Endothelial cell (in vitro differentiated cells): ENCODE measurements around the gene NRXN3. TPM values are rescaled to one million over a fixed set of nuclear protein-coding genes. Genes with fewer than 3 reads are reported as not detected.

Experiments used
- DNase-seq: peaks from one replicate; pipeline ENCODE4 v3.0.0; 2021; ENCODE audit warnings: low spot score
- H3K27ac Mint-ChIP-seq: one replicate; pipeline ENCODE4 v1.8.0; 2021; ENCODE audit warnings: mixed read lengths, inconsistent platforms; ENCODE audit not compliant: unreplicated experiment
- H3K27me3 Mint-ChIP-seq: one replicate; pipeline ENCODE4 v1.8.0; 2021; ENCODE audit warnings: mild to moderate bottlenecking, moderate library complexity, mixed read lengths, inconsistent platforms; ENCODE audit not compliant: unreplicated experiment
- H3K36me3 Mint-ChIP-seq: one replicate; pipeline ENCODE4 v1.8.0; 2021; ENCODE audit warnings: mild to moderate bottlenecking, low read depth, mixed read lengths, inconsistent platforms; ENCODE audit not compliant: unreplicated experiment
- H3K4me1 Mint-ChIP-seq: one replicate; pipeline ENCODE4 v1.8.0; 2021; ENCODE audit warnings: mild to moderate bottlenecking, mixed read lengths, inconsistent platforms; ENCODE audit not compliant: unreplicated experiment
- H3K4me3 Mint-ChIP-seq: one replicate; pipeline ENCODE4 v1.8.0; 2021; ENCODE audit warnings: mild to moderate bottlenecking, mixed read lengths, inconsistent platforms; ENCODE audit not compliant: unreplicated experiment
- H3K9me3 Mint-ChIP-seq: one replicate; pipeline ENCODE4 v1.8.0; 2021; ENCODE audit warnings: mixed read lengths, inconsistent platforms; ENCODE audit not compliant: unreplicated experiment
- total RNA-seq: library from RNA; stranded (reverse); fragmentation: NEBNext Ultra II Directional; extraction: Animal tissue kit (Norgen Biotek cat#: 25700); gene quantifications from one replicate; pipeline ENCODE4 v1.2.1, GENCODE V29; 2021; ENCODE audit not compliant: unreplicated experiment
- TF ChIP-seq, protein P1 (sequence below): fragments of 200-600 bp; sonication (generic); IDR thresholded peaks from one replicate; pipeline ENCODE4 v1.5.0; 2021; ENCODE audit warnings: antibody characterized with exemption; ENCODE audit not compliant: unreplicated experiment

NRXN3 gene
- total RNA-seq, 1 donor from 2014 or later: 2.3 TPM

DNA sequence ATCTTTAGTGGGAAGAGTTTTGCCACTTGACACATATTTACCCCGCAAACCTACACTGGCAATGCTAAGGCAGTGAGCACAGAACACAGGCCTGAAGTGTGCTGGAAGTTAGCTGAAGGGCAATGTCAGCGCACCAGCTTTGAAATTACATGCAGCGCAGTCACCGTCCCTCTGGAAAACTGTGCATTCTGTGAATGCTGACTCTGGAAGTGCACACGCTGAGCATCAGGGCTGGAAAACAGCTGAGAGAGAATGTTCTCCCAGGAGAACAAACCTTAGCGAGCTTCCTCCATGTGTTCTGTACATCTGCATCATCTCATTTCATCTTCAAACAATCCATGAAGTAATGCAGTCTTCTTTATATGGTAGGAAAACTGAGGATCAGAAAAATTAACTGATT is 448.2 kb downstream of the NRXN3 start:
- Mint-ChIP-seq H3K27ac (no peak overlapping the region), H3K36me3 (no peaks in the 10 kb centered on the region), H3K27me3 (peaks cover 2% of the 10 kb centered on the region), H3K9me3 (no peaks in the 10 kb centered on the region), H3K4me1 (no peaks in the 10 kb centered on the region), H3K4me3 (no peak overlapping the region)
- TF ChIP-seq, protein P1, sequence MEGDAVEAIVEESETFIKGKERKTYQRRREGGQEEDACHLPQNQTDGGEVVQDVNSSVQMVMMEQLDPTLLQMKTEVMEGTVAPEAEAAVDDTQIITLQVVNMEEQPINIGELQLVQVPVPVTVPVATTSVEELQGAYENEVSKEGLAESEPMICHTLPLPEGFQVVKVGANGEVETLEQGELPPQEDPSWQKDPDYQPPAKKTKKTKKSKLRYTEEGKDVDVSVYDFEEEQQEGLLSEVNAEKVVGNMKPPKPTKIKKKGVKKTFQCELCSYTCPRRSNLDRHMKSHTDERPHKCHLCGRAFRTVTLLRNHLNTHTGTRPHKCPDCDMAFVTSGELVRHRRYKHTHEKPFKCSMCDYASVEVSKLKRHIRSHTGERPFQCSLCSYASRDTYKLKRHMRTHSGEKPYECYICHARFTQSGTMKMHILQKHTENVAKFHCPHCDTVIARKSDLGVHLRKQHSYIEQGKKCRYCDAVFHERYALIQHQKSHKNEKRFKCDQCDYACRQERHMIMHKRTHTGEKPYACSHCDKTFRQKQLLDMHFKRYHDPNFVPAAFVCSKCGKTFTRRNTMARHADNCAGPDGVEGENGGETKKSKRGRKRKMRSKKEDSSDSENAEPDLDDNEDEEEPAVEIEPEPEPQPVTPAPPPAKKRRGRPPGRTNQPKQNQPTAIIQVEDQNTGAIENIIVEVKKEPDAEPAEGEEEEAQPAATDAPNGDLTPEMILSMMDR: no peak
- no peak for DNase-seq

GRCh38 chr14:78627114-78627513 is 456.9 kb downstream of the NRXN3 start:
- Mint-ChIP-seq H3K4me3 (no peak overlapping the region), H3K9me3 (no peaks in the 10 kb centered on the region), H3K36me3 (no peaks in the 10 kb centered on the region), H3K27me3 (no peaks in the 10 kb centered on the region), H3K4me1 (peaks cover 4% of the 10 kb centered on the region), H3K27ac (peak overlapping the region; percentile 76)
- TF ChIP-seq, protein P1: no peak
- no peak for DNase-seq

- no peaks in the 10 kb centered on the region for H3K9me3 Mint-ChIP-seq
- H3K4me1 Mint-ChIP-seq: peaks cover 4% of the 10 kb centered on the region
- H3K27ac Mint-ChIP-seq: no peak overlapping the region
- no peaks in the 10 kb centered on the region for H3K36me3 Mint-ChIP-seq
- DNase-seq: no peak
- H3K27me3 Mint-ChIP-seq: no peaks in the 10 kb centered on the region
- H3K4me3 Mint-ChIP-seq: no peak overlapping the region
- TF ChIP-seq, protein P1: no peak
Measured at GRCh38 chr14:78631551-78631950, 461.4 kb downstream of the NRXN3 start.

DNA sequence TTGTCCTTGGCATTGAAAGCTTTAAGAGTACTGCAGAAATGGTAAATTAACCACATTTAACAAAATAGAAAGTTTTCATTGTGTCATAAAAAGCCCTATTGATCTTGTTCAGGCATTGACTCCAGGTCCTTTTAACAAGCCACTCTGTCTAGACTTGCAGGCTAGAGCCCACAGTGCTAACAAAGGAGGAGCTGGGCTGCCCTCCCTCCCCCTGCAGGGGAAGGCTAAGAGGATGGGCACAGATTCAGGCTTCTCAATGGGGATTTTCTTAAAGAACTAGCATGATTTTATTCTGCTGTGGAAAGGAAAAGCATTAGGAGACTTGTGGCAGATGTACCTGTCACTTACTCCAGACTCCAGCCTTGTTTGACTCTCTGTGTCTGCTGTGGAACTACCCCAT is 463.6 kb downstream of the NRXN3 start:
- TF ChIP-seq, protein P1: no peak
- no peaks in the 10 kb centered on the region for H3K36me3 Mint-ChIP-seq
- H3K27me3 Mint-ChIP-seq: no peaks in the 10 kb centered on the region
- no peak overlapping the region for H3K27ac Mint-ChIP-seq
- H3K4me1 Mint-ChIP-seq: peaks cover 12% of the 10 kb centered on the region
- DNase-seq: no peak
- no peak overlapping the region for H3K4me3 Mint-ChIP-seq
- H3K9me3 Mint-ChIP-seq: no peaks in the 10 kb centered on the region

GRCh38 chr14:78637489-78637888 is 467.3 kb downstream of the NRXN3 start:
- Mint-ChIP-seq H3K4me1 (peaks cover 12% of the 10 kb centered on the region), H3K36me3 (no peaks in the 10 kb centered on the region), H3K9me3 (no peaks in the 10 kb centered on the region), H3K27me3 (no peaks in the 10 kb centered on the region), H3K27ac (no peak overlapping the region), H3K4me3 (no peak overlapping the region)
- TF ChIP-seq, protein P1: no peak
- no peak for DNase-seq
